Thyroid gland (tissue), 4 donors: ENCODE data around the gene HAND2.

Experiments
- POLR2A ChIP-seq, 2 donors: fragments of 450-650 bp; IDR thresholded peaks; one replicate each; pipeline ENCODE4 v1.6.1; 2017; ENCODE audit warnings: antibody characterized with exemption in 2 of 2, mild to moderate bottlenecking in 2 of 2, moderate library complexity in 1 of 2
- TF ChIP-seq, protein P1 (sequence below), 6 experiments: fragments of 200-600 bp in 3 of 6; fragments of 450-650 bp in 3 of 6; sonication (generic) in 3 of 6; IDR thresholded peaks; one replicate each; pipeline ENCODE4 v1.5.1; 2016 to 2019; ENCODE audit warnings: antibody characterized with exemption in 6 of 6, mild to moderate bottlenecking in 2 of 6, inconsistent platforms in 1 of 6, moderate library complexity in 1 of 6

DNA sequence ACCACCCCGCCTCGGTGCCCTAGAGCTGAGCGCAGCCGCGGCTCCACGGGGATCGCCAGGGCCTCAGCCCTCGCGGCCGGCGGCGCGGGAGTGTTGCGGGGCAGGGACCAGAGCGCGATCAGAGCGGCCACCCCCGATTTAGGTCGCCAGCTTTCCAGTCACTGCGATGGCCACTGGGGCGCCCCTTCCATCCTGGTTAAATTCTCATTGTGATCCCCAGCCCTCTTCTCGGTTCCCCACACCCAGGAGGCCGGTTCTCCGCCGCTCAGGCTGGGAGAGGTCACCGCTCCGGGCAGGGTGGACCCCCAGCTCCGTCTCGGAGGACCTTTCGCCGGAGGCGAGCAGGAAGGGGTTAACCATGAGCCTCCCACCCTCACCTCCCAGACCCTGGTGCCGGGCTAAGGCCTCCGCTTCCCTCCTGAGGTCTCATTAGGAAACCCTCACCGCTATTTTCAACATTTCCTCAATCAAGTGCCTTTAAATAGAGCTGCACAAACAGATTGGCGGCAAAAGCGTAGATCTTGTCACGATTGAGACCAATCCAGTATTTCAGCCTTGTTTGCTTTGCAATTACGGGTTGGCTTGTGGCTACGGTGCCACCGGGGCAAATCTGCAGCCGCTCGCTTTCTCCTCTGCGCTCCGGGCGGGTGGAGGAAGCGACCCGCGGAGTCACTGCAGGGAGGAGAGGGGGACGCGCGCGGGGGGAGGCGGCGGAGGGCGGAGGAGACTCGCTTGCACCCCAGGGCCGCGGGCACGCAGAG is 8.3 kb upstream of the HAND2 start:
- TF ChIP-seq POLR2A (IDR thresholded peaks at IDR 0.05) = no peak
- TF ChIP-seq, protein P1, sequence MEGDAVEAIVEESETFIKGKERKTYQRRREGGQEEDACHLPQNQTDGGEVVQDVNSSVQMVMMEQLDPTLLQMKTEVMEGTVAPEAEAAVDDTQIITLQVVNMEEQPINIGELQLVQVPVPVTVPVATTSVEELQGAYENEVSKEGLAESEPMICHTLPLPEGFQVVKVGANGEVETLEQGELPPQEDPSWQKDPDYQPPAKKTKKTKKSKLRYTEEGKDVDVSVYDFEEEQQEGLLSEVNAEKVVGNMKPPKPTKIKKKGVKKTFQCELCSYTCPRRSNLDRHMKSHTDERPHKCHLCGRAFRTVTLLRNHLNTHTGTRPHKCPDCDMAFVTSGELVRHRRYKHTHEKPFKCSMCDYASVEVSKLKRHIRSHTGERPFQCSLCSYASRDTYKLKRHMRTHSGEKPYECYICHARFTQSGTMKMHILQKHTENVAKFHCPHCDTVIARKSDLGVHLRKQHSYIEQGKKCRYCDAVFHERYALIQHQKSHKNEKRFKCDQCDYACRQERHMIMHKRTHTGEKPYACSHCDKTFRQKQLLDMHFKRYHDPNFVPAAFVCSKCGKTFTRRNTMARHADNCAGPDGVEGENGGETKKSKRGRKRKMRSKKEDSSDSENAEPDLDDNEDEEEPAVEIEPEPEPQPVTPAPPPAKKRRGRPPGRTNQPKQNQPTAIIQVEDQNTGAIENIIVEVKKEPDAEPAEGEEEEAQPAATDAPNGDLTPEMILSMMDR (IDR thresholded peaks at IDR 0.05) = no peak
